GM11168 (cell line): ENCODE results near the gene FAM20C.
"Not testable (repeated sequence)": the region's sequence is repeated elsewhere in the genome, so short reads cannot be mapped to it uniquely, and the experiment has no call there.

Source experiments
- in situ Hi-C: fragments of 300-500 bp; cut with MboI; formaldehyde crosslinking; loops from one replicate; pipeline ENCODE4 v1.12.0; 2022; ENCODE audit warnings: low sequenced_read_pairs; ENCODE audit not compliant: unreplicated experiment

FAM20C gene

GRCh38 chr7:295155-296154 lies 103.1 kb downstream of the FAM20C start:
- in situ Hi-C loops: no loop called here

DNA sequence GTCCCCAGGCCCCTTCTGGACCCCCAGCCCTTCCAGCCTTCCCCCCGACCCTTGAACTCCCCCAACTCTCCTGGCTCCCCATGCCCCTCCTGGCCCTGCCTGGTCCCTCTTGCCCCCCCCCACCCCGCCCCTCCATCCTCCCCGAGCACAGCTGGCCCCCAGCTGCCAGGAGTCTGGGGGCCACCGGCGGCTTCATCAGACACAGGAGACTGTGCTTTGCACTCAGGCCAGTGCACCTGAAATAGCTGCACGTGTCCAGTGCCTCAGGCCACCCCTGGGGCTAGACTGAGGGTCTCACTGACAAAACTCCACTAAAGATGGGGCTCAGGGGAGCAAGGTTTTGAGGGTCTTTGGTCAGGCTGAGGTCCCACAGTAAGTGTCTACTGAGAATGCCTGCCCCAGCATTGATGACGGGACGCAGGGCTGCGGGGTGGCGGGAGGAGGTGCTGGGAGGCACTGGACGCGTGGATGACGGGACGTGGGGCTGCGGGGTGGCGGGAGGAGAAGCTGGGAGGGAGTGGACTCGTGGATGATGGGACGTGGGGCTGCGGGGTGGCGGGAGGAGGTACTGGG lies 104.1 kb downstream of the FAM20C start:
- in situ Hi-C loops: no loop called here

DNA sequence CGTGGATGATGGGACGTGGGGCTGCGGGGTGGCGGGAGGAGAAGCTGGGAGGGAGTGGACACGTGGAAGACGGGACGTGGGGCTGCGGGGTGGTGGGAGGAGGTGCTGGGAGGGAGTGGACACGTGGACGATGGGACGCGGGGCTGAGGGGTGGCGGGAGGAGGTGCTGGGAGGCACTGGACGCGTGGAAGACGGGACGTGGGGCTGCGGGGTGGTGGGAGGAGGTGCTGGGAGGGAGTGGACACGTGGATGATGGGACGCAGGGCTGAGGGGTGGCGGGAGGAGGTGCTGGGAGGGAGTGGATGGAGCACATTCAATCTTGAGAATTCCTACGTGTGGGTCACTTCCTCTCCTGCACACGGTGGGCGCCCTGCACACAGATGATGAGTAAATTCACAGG lies 104.8 kb downstream of the FAM20C start:
- in situ Hi-C loops: not testable (repeated sequence)

DNA sequence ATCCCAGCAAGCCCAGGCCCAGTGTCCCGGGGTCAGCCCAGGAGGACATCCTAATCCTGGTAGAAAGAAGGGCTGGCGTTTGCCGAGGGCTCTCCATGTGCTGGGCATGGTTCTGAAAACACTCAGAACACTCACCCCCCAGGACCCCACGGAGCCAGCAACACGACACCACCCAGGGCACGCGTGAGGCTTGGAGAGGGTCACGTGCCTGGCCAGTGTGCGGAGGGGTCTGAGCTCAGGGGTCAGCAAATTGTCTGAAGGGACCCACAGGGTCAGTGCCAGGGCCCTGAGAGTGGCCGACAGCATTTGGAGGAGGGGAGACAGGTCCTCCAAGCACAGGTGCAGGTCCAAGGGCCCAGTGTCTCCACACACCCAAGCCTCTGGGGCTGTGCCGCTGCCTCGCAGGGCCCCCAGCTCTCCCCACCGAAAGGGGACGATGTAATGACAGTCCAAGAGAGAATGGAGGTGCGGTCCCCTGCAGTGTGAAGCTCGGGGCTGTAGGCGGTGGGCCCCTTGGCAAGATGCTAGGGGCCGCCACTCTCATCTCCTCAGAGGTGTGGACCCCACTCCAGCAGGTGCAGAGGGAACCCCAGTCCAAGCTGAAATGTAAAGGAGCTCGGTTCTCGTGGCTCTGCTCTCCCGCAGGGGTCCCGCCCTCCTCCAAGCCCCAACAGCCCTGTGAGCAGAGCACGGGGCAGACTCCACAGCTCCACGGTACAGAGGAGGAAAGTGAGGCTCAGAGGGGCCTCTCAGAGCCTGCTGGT lies 105.4 kb downstream of the FAM20C start:
- in situ Hi-C loops: no loop called here

DNA sequence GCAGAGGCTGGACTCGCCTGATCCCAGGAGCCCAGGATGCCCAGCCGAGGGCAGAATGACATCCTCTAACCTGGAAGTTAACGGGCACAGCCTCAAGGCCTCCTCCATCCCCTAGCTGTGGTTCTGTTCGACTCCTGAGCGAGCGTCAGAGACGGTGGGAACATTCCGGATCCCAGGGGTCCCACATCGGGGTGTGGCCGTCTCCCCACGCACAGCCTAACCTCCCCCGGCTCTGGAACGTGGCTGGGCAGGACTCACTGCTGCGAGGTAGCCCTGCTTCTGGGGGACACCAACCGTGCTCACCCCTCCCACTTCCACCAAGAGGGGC lies 106.0 kb downstream of the FAM20C start:
- in situ Hi-C loops: no loop called here

DNA sequence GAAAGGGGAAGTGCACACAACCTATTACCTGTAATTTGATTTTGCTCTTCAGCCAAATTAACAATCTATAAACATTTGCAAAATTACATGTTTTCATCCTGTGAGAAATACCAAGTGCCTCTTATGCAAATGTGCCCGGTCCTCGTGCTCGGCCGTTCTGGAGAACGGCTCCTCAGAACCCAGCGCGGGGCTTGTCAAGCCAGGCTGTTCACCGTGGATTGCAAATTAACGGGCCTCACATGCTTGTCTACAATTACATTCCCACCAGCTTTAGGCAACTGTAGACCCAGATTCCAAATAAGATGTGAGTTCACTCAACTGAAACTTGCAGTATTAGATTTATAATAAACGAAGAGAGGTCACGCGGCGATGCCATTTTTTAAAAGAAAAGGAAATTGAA lies 106.4 kb downstream of the FAM20C start:
- in situ Hi-C loops: no loop called here

DNA sequence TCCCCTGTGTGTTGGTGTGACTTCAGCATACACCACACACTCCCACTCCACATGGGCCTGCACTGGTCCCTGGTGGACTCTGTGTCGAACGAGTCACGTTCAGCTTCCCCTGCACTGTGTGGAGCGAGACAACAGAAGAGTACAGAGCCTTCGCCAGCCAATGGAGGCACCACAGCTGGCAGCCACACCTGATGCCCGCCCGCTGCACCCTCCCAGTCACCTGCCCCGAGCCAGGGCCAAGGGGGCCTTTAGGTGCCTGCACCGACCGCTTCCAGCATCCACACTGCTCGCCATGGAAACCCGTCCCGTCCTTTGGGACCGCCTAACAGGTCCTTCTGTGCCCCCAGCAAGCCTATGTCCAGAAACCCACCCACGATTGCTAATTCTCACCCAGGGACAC lies 106.8 kb downstream of the FAM20C start:
- in situ Hi-C loops: no loop called here

- in situ Hi-C loops: no loop called here
These were observed 107.3 kb downstream of the FAM20C start for GRCh38 chr7:299628-300027.

DNA sequence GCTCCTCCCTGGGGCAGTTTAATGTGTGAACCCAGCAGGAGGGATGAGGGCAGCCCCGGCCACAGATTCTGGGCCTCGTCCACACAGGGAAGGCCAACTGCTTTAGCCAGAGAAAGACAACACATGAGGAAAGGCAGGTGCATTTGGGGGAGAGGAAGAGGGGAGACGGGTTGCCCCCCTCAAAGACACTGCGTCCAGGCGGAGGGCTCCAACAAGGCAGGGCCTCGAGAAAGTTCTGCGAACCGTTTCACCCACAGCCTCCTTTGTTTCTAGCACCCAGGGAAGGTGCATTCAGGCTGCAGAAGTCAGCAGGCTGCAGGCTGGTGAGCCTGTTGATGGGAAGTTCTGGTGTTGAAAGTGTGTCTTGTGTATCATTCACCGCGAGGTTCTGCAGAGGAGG lies 107.7 kb downstream of the FAM20C start:
- in situ Hi-C loops: no loop called here

DNA sequence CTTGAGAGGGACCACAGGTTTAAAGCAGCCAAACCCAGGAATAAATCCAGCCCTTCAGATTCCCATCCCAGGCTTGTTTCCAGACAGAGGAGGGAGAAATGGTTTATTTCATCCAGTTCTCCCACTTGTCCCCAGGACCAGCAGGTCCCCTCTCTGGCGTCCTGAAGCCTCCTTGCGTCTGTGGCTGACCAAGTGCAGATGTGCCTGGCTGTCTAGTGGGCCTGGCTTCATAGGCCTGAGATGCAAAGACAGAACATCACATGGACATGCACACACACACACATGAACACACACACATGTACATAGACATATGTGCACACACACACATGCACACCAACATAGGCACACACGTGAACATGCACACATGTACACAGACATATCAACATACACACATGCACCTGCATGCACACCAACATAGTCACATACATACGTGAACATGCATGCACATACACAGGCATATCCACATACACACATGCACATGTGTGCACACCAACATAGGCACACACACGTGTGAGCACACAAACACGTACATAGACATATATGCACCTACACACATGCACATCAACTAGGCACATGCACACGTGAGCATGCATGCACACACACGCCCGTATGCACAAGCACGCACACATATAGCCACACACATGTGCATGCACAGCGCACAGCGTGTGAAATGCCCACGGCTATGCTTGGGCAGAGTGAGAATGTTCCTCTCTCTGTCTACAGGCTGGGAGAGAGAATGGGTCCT lies 108.3 kb downstream of the FAM20C start:
- in situ Hi-C loops: no loop called here

GRCh38 chr7:301291-302053 lies 109.1 kb downstream of the FAM20C start:
- in situ Hi-C loops: no loop called here

DNA sequence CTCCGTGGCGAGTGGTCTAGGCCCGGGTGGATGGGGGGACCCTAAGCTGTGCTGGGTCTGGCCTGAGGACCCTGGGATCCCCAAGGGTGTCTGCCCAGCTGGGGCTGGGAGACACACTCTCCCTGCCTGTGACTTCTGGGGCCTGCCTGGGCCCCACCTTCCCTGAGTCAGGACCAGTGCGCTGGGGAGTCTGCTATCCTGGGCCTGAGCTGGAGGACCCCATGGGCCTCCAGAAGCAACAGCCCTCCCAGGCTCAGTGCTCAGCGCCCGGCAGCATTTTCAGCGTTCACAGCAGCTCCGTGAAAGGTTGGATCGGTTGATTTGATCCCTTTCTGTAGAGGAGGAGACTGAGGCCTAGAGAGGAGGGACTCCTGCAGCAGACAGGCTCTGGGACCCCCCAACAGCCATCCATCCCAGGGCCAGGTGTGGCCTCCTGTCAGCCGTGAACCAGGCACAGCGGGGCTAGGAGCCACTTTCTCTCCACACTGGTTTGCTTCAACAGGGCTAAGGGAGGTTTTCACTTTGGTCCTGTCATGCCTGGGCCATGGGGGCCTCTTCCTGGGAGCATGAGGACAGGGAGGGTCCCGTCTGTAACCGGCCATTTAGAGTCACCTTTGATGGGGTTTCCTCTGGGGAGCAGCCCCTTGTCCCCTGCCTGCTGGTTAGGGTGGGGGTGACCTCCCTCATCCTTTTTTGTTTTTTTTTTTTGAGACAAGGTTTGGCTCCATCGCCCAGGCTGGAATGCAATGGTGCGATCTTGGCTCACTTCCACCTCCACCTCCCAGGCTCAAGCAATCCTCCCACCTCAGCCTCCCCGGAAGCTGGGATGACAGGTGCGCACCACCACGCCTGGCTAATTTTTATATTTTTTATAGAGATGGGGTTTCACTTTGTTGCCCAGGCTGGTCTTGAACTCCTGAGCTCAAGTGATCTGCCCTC lies 110.0 kb downstream of the FAM20C start:
- in situ Hi-C loops: no loop called here

GRCh38 chr7:303425-303824 lies 111.1 kb downstream of the FAM20C start:
- in situ Hi-C loops: no loop called here

- in situ Hi-C loops: no loop called here
These were observed 111.7 kb downstream of the FAM20C start for GRCh38 chr7:303884-304573.

- in situ Hi-C loops: no loop called here
These were observed 112.4 kb downstream of the FAM20C start for GRCh38 chr7:304574-305409.

GRCh38 chr7:305410-306151 lies 113.2 kb downstream of the FAM20C start:
- in situ Hi-C loops: no loop called here

DNA sequence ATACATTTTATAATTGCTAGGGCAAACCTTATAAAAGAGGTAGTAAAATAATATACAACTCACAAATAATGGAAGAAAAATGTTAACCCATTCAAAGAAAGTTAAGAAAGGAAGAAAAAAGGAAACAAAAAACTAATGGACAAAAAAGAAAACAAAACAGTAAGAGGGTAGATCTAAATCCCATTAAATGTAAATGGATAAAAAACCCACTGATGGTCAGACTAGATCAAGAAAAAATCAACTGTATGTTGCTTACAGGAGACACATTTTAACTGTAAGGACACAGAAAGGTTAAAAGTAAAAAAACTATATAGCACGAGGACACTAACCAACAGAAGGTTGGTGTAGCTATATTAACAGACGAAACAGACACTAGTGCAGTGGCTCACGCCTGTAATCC lies 115.6 kb downstream of the FAM20C start:
- in situ Hi-C loops: no loop called here
